GM12878 (cell line): ENCODE results near the gene KRTAP5-4. TPM values are rescaled to one million over a fixed set of nuclear protein-coding genes. Genes with fewer than 3 reads are reported as not detected.

Experiments used
- ATAC-seq: fragments of 200-7000 bp; cut with Tn5 transposase; 3 replicates; pipeline ENCODE4 v1.9.1; 2020; ENCODE audit warnings: mild to moderate bottlenecking, moderate library complexity
- BruUV-seq: library from RNA; stranded (reverse); fragments of 400-500 nt; replicated peaks from 2 replicates; lab custom pipeline; 2021; lab: Mats Ljungman, UMichigan
- CTCF ChIA-PET: fragments of 300-600 bp; sonication (Branson Sonifier 250); formaldehyde crosslinking; extraction: SDS; loops from one replicate; lab custom pipeline; 2021; ENCODE audit warnings: inconsistent platforms; lab: Yijun Ruan, JAX
- POLR2A ChIA-PET: fragments of 350-600 bp; formaldehyde crosslinking; extraction: SDS; loops from one replicate; lab custom pipeline; 2021; ENCODE audit warnings: inconsistent platforms; lab: Charles Lee
- RAD21 ChIA-PET: fragments of 300-600 bp; sonication (Branson Sonifier 250); formaldehyde crosslinking; loops from one replicate; lab custom pipeline; 2023; ENCODE audit warnings: antibody characterized with exemption; ENCODE audit not compliant: unreplicated experiment; lab: Charles Lee
- SMC1A ChIA-PET: fragments of 300-600 bp; sonication (Branson Sonifier 250); formaldehyde crosslinking; loops from one replicate; lab custom pipeline; 2023; ENCODE audit not compliant: unreplicated experiment, uncharacterized antibody; lab: Charles Lee
- DNase-seq: peaks from one replicate; pipeline ENCODE4 v3.0.0-alpha.2; 2011; ENCODE audit warnings: low read depth, low spot score
- FAIRE-seq: peaks from 3 replicates; lab custom pipeline; 2011; peaks lifted over from hg19 to GRCh38; lab: Jason Lieb, UNC
- H2AFZ ChIP-seq: 2 replicates; pipeline ENCODE4 v1.6.0; 2011; ENCODE audit warnings: low read depth, low read length, control low read depth; ENCODE audit not compliant: control insufficient read depth
- H3K27ac ChIP-seq: 2 replicates; pipeline ENCODE4 v1.5.1; 2011; ENCODE audit warnings: control low read depth; ENCODE audit not compliant: control insufficient read depth, insufficient read depth
- H3K27me3 ChIP-seq, 2 experiments: replicated peaks in 1 of 2; 2 replicates each; pipeline versions ENCODE4 v1.6.0 to v1.6.1; 2011; ENCODE audit warnings: low read length in 1 of 2; ENCODE audit not compliant: control insufficient read depth in 2 of 2, insufficient read depth in 2 of 2
- H3K36me3 ChIP-seq, 2 experiments: 2 replicates each; pipeline ENCODE4 v1.5.1; 2011; ENCODE audit warnings: low read length in 1 of 2; ENCODE audit not compliant: control insufficient read depth in 2 of 2, insufficient read depth in 2 of 2
- H3K4me1 ChIP-seq: 2 replicates; pipeline ENCODE4 v1.6.1; 2011; ENCODE audit warnings: mild to moderate bottlenecking, low read length, moderate library complexity, mixed read lengths; ENCODE audit not compliant: control insufficient read depth, insufficient read depth
- H3K4me2 ChIP-seq: 2 replicates; pipeline ENCODE4 v1.6.0; 2011; ENCODE audit warnings: control low read depth; ENCODE audit not compliant: control insufficient read depth, insufficient read depth
- H3K4me3 ChIP-seq: fragments of 200-600 bp; sonication (generic); 2 replicates; pipeline ENCODE4 v1.5.1; 2016
- H3K79me2 ChIP-seq: 2 replicates; pipeline ENCODE4 v1.6.0; 2011; ENCODE audit warnings: low read length; ENCODE audit not compliant: control insufficient read depth, insufficient read depth
- H3K9ac ChIP-seq: 2 replicates; pipeline ENCODE4 v1.8.0; 2011; ENCODE audit warnings: low read length, control low read depth, mixed read lengths; ENCODE audit not compliant: control insufficient read depth, insufficient read depth
- H3K9me3 ChIP-seq: replicated peaks from 3 replicates; pipeline ENCODE4 v1.5.1; 2011; ENCODE audit warnings: mild to moderate bottlenecking, low read length; ENCODE audit not compliant: control insufficient read depth, insufficient read depth
- H4K20me1 ChIP-seq: 2 replicates; pipeline ENCODE4 v1.6.0; 2011; ENCODE audit not compliant: control insufficient read depth, insufficient read depth
- BCLAF1 ChIP-seq: fragments of 450-650 bp; IDR thresholded peaks from 2 replicates; pipeline ENCODE4 v1.6.1; 2017; ENCODE audit warnings: antibody characterized with exemption, mild to moderate bottlenecking, moderate library complexity
- CEBPB ChIP-seq, 2 experiments: fragments of 150-350 bp in 1 of 2; IDR thresholded peaks; 2 replicates each; pipeline ENCODE4 v1.6.1; 2012 to 2014; ENCODE audit warnings: low read depth in 2 of 2, low read length in 2 of 2, borderline replicate concordance in 1 of 2, inconsistent platforms in 1 of 2
- EGR1 ChIP-seq, 2 experiments: IDR thresholded peaks; 1 replicate in 1 of 2; 2 replicates in 1 of 2; pipeline ENCODE4 v1.6.1; 2011 to 2012; ENCODE audit warnings: low read depth in 2 of 2, low read length in 2 of 2, borderline replicate concordance in 1 of 2, mild to moderate bottlenecking in 1 of 2, moderate library complexity in 1 of 2
- EP300 ChIP-seq, 2 experiments: fragments of 150-350 bp in 1 of 2; IDR thresholded peaks; 2 replicates each; pipeline ENCODE4 v1.6.1; 2011 to 2012; ENCODE audit warnings: low read depth in 2 of 2, low read length in 2 of 2, borderline replicate concordance in 1 of 2, improper control_type of control experiment in 1 of 2, inconsistent platforms in 1 of 2; ENCODE audit not compliant: control insufficient read depth in 1 of 2
- MLLT1 ChIP-seq: fragments of 450-650 bp; IDR thresholded peaks from 2 replicates; pipeline ENCODE4 v1.6.1; 2016; ENCODE audit warnings: mild to moderate bottlenecking
- RCOR1 ChIP-seq: conservative IDR thresholded peaks from 2 replicates; pipeline ENCODE4 v1.6.1; 2012; ENCODE audit warnings: low read depth, low read length, improper control_type of control experiment
- SIX5 ChIP-seq: IDR thresholded peaks from 2 replicates; pipeline ENCODE4 v1.6.1; 2011; ENCODE audit warnings: mild to moderate bottlenecking, low read depth, low read length, moderate library complexity; ENCODE audit not compliant: severe bottlenecking
- SREBF2 ChIP-seq: IDR thresholded peaks from 2 replicates; pipeline ENCODE4 v1.6.1; 2012; ENCODE audit warnings: mild to moderate bottlenecking, low read length
- SRF ChIP-seq, 2 experiments: IDR thresholded peaks; 2 replicates each; pipeline ENCODE4 v1.6.1; 2011; ENCODE audit warnings: low read depth in 2 of 2, low read length in 2 of 2, mild to moderate bottlenecking in 1 of 2, moderate library complexity in 1 of 2
- TCF12 ChIP-seq: IDR thresholded peaks from 2 replicates; pipeline ENCODE4 v1.6.1; 2011; ENCODE audit warnings: low read depth, mild to moderate bottlenecking, low read length
- WGBS: methylation state at CpG from one replicate; pipeline ENCODE4 v1.1.6; 2016; ENCODE audit warnings: low lambda C conversion rate; ENCODE audit not compliant: insufficient replicate concordance, insufficient coverage; ENCODE audit errors: missing lambda C conversion rate; 5-methylcytosine and 5-hydroxymethylcytosine counted together
- in situ Hi-C: fragments of 300-500 bp; cut with MboI; formaldehyde crosslinking; loops from 9 replicates; pipeline ENCODE4 v1.14.3; 2018; ENCODE audit warnings: mixed read lengths
- intact Hi-C: fragments of 100-400 bp; cut with micrococcal nuclease; formaldehyde crosslinking; loops from one replicate; pipeline ENCODE4 v1.14.2; 2022; ENCODE audit not compliant: unreplicated experiment
- polyA plus RNA-seq, 11 experiments: library from polyadenylated mRNA; depleted of rRNA in 4 of 11; unstranded in 6 of 11; stranded (reverse) in 5 of 11; fragments of >200 nt; fragmentation: Nextera tagmentation in 4 of 11; fragmentation: Illumina TruSeq in 1 of 11; extraction: Ambion mirVana in 4 of 11; extraction: Trizol in 1 of 11; gene quantifications; 1 replicate in 1 of 11; 2 replicates in 10 of 11; pipeline versions ENCODE4 v1.2.1 to v1.2.3, GENCODE V29; 2011 to 2016; ENCODE audit warnings: inconsistent platforms in 2 of 11, missing spikeins in 2 of 11, low read depth in 1 of 11
- total RNA-seq, 4 experiments: library from RNA; depleted of rRNA in 3 of 4; stranded (reverse); fragments of >200 nt in 3 of 4; fragmentation: Illumina TruSeq in 1 of 4; extraction: Trizol in 1 of 4; gene quantifications; 2 replicates each; pipeline versions ENCODE4 v1.2.1 to v1.2.3, GENCODE V29; 2013 to 2021
- TF ChIP-seq, protein P1 (sequence below): IDR thresholded peaks from 2 replicates; pipeline ENCODE4 v1.6.1; 2011; ENCODE audit warnings: low read depth, mild to moderate bottlenecking, low read length, moderate library complexity, borderline replicate concordance; ENCODE audit errors: extremely low read depth

KRTAP5-4 gene
- total and polyA plus RNA-seq, 10 of the 15 experiments (the other 5 are each of a cell fraction or from before 2014, with no cell fraction given): not detected

- TF ChIP-seq CEBPB (IDR thresholded peaks at IDR 0.05; ENCODE audit: borderline replicate concordance in 1 of 2, low read depth in 2 of 2, low read length in 2 of 2) (no peak), TCF12 (no peak), EP300 (IDR thresholded peaks at IDR 0.05; ENCODE audit: borderline replicate concordance in 1 of 2, control insufficient read depth in 1 of 2, low read depth in 2 of 2, low read length in 2 of 2) (no peak), SRF (IDR thresholded peaks at IDR 0.05; ENCODE audit: low read depth in 2 of 2, low read length in 2 of 2) (no peak), SREBF2 (no peak)
- TF ChIP-seq, protein P1, sequence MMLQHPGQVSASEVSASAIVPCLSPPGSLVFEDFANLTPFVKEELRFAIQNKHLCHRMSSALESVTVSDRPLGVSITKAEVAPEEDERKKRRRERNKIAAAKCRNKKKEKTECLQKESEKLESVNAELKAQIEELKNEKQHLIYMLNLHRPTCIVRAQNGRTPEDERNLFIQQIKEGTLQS: no peak
Measured at GRCh38 chr11:1652771-1653540, 31.0 kb upstream of the KRTAP5-4 start (continued).

DNA sequence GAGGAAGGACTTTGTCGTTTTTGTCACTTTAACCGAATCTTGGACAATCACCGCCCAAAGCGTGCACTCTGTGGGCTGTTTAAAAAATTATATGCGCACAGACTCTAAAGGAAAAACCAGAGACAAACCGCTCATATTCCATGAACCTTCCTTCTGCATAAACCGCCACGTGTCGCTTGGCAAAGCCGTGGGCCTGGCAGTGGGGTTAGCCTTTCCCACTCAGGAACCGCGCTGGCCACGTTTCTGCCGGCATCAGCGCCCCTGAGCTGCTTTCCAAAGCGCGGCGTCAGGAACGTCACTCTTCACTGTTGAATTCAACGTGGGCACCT, 30.5 kb upstream of the KRTAP5-4 start:
- no peak overlapping the region for H3K4me2 ChIP-seq
- BruUV-seq: no TSS peak
- POLR2A ChIA-PET: no interaction called here
- TF ChIP-seq EGR1 (IDR thresholded peaks at IDR 0.05; ENCODE audit: borderline replicate concordance in 1 of 2, low read depth in 2 of 2, low read length in 2 of 2) (no peak), MLLT1 (no peak), BCLAF1 (no peak), RCOR1 (no peak), SIX5 (no peak)

More for the DNA sequence above, 30.5 kb upstream of the KRTAP5-4 start:
- in situ Hi-C loops: no loop called here
- FAIRE-seq (no peak), DNase-seq (no peak), ATAC-seq (no peak)
- Histone ChIP-seq H3K4me3 (no peak overlapping the region), H3K9me3 (no peaks in the 10 kb centered on the region), H3K27me3 (peaks cover 0 to 3% of the 10 kb centered on the region in 2 experiments; a peak in 2 of 4 replicates), H3K9ac (no peak overlapping the region), H3K4me1 (no peaks in the 10 kb centered on the region), H2AFZ (no peak overlapping the region), H3K79me2 (no peaks in the 10 kb centered on the region), H3K27ac (no peak overlapping the region), H4K20me1 (no peaks in the 10 kb centered on the region), H3K36me3 (no peaks in the 10 kb centered on the region)
- 41% methylated on average over 20 of the region's 20 CpGs for WGBS
- intact Hi-C loops: loop anchor here (1.0 to 5.0 kb wide), 3 partner anchors 40 to 500 kb away; partner anchors contain the start of gene SYT8
- ChIA-PET SMC1A (interaction anchor here (1.0 to 1.4 kb wide), 6 partner anchors 42 to 499 kb away, joined by 3 to 12 read pairs (median 4); no protein-coding TSS in a partner anchor), RAD21 (interaction anchor here (0.6 to 2.6 kb wide), 15 partner anchors 11 to 501 kb away, joined by 3 to 23 read pairs (median 4); no protein-coding TSS in a partner anchor), CTCF (interaction anchor here (0.6 to 3.7 kb wide), 38 partner anchors 8 to 502 kb away, joined by 3 to 56 read pairs (median 5); partner anchors contain the start of gene SYT8)
